Gastrocnemius medialis (tissue), 4 donors: ENCODE measurements around the gene LRRC27. TPM values are rescaled to one million over a fixed set of nuclear protein-coding genes. Genes with fewer than 3 reads are reported as not detected.

Experiments
- ATAC-seq, 2 donors: fragments of 150-250 bp; one replicate each; pipeline ENCODE4 v1.9.1; 2016
- DNase-seq, 2 donors: peaks; one replicate each; pipeline ENCODE4 v3.0.0-alpha.2; 2019
- H3K27ac ChIP-seq, 4 donors: fragments of 200-600 bp; sonication (generic); 1 replicate in 1 of 4; 2 replicates in 3 of 4; pipeline ENCODE4 v1.5.1; 2016 to 2018; ENCODE audit warnings: mild to moderate bottlenecking in 2 of 4, moderate library complexity in 1 of 4
- H3K27me3 ChIP-seq, 3 donors: fragments of 200-600 bp; sonication (generic) in 2 of 3; 1 replicate in 1 of 3; 2 replicates in 2 of 3; pipeline versions ENCODE4 v1.5.1 to v1.6.0; 2016 to 2019; ENCODE audit warnings: mild to moderate bottlenecking in 1 of 3, moderate library complexity in 1 of 3
- H3K36me3 ChIP-seq, 2 donors: fragments of 200-600 bp; sonication (generic) in 1 of 2; one replicate each; pipeline ENCODE4 v1.5.1; 2017 to 2018
- H3K4me1 ChIP-seq, 2 donors: fragments of 200-600 bp; sonication (generic) in 1 of 2; one replicate each; pipeline ENCODE4 v1.5.1; 2016 to 2017; ENCODE audit warnings: mild to moderate bottlenecking in 2 of 2
- H3K4me3 ChIP-seq, 4 donors: fragments of 200-600 bp; sonication (generic) in 3 of 4; 1 replicate in 1 of 4; 2 replicates in 3 of 4; pipeline ENCODE4 v1.5.1; 2016 to 2019; ENCODE audit warnings: mild to moderate bottlenecking in 2 of 4
- H3K9me3 ChIP-seq, 3 donors: fragments of 200-600 bp; sonication (generic) in 2 of 3; 1 replicate in 1 of 3; 2 replicates in 2 of 3; pipeline ENCODE4 v1.5.1; 2016 to 2019
- POLR2A ChIP-seq, 2 donors: fragments of 450-650 bp; IDR thresholded peaks; one replicate each; pipeline ENCODE4 v1.6.1; 2017; ENCODE audit warnings: antibody characterized with exemption in 2 of 2, mild to moderate bottlenecking in 2 of 2, moderate library complexity in 2 of 2
- in situ Hi-C, 4 donors: fragments of 200-750 bp; cut with MboI; loops; one replicate each; pipeline versions ENCODE4 v1.15.0 to v1.8.0; 2017; ENCODE audit warnings: low sequenced_read_pairs in 4 of 4
- intact Hi-C: fragments of 100-400 bp; cut with DNase I; formaldehyde crosslinking; loops from one replicate; pipeline ENCODE4 v1.15.1; 2023; ENCODE audit warnings: low total_unique reads
- total RNA-seq, 4 donors: library from RNA; depleted of rRNA; stranded (reverse); fragments of >200 nt; gene quantifications; one replicate each; pipeline versions ENCODE4 v1.1.0 to v1.2.3, GENCODE V29; 2016
- TF ChIP-seq, protein P1 (sequence below), 5 experiments: fragments of 450-650 bp in 3 of 5; fragments of 200-600 bp in 2 of 5; sonication (generic) in 2 of 5; IDR thresholded peaks in 4 of 5; conservative IDR thresholded peaks in 1 of 5; 1 replicate in 4 of 5; 2 replicates in 1 of 5; pipeline ENCODE4 v1.5.1; 2016 to 2019; ENCODE audit warnings: antibody characterized with exemption in 5 of 5, mild to moderate bottlenecking in 3 of 5, moderate library complexity in 3 of 5

The LRRC27 gene
- total RNA-seq, 4 donors from 2014 or later: 1.0 to 7.0 (median 4.1) TPM

DNA sequence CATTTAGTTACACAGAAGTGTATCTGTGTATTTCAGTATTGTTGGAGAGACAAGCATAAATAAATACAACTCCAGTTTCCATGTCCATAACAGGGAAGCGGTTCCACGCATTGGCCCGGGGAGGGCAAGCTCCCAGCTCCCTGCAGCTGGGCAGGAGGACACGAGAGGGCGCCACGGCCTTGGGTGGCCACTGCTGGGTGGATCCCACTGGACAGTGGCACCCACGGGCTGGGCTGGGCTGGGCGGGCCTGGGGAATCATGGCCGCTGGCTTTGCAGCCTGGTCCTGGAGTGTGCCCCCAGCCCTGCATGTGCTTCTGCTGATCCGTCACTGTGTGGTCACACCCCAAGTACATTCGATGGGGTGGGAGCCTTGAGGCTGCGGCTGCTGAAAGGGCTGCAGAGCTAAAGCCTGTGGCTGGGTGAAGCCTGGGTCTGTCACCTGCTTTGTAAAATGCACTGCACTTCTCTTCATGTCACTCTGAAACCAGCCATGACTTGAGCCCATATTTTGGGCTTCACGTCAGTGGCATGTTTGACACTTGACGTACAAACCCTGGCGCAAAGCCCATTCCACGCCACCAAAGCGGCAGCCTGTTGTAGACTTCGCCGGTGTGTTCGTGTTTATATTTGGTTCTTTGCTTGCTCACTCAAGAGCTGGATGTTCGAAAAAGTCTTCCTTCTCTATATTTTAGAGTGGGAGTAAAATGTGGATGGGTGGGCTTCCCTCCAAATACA lies 27.5 kb downstream of the LRRC27 start:
- peak in 1 of 2 donors; percentile 69 for ATAC-seq
- Histone ChIP-seq H3K4me1 (no peaks in the 10 kb centered on the region), H3K9me3 (no peaks in the 10 kb centered on the region), H3K36me3 (no peaks in the 10 kb centered on the region), H3K4me3 (no peak overlapping the region), H3K27me3 (no peaks in the 10 kb centered on the region), H3K27ac (no peak overlapping the region)
- DNase-seq: no peak
- TF ChIP-seq POLR2A (IDR thresholded peaks at IDR 0.05): no peak
- TF ChIP-seq, protein P1, sequence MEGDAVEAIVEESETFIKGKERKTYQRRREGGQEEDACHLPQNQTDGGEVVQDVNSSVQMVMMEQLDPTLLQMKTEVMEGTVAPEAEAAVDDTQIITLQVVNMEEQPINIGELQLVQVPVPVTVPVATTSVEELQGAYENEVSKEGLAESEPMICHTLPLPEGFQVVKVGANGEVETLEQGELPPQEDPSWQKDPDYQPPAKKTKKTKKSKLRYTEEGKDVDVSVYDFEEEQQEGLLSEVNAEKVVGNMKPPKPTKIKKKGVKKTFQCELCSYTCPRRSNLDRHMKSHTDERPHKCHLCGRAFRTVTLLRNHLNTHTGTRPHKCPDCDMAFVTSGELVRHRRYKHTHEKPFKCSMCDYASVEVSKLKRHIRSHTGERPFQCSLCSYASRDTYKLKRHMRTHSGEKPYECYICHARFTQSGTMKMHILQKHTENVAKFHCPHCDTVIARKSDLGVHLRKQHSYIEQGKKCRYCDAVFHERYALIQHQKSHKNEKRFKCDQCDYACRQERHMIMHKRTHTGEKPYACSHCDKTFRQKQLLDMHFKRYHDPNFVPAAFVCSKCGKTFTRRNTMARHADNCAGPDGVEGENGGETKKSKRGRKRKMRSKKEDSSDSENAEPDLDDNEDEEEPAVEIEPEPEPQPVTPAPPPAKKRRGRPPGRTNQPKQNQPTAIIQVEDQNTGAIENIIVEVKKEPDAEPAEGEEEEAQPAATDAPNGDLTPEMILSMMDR (IDR thresholded peaks at IDR 0.05 in 4 of 5, conservative IDR thresholded peaks at IDR 0.05 in 1 of 5): peak in 1 of 5 experiments; percentile 16
- intact Hi-C loops: no loop called here
- in situ Hi-C loops: no loop called here

DNA sequence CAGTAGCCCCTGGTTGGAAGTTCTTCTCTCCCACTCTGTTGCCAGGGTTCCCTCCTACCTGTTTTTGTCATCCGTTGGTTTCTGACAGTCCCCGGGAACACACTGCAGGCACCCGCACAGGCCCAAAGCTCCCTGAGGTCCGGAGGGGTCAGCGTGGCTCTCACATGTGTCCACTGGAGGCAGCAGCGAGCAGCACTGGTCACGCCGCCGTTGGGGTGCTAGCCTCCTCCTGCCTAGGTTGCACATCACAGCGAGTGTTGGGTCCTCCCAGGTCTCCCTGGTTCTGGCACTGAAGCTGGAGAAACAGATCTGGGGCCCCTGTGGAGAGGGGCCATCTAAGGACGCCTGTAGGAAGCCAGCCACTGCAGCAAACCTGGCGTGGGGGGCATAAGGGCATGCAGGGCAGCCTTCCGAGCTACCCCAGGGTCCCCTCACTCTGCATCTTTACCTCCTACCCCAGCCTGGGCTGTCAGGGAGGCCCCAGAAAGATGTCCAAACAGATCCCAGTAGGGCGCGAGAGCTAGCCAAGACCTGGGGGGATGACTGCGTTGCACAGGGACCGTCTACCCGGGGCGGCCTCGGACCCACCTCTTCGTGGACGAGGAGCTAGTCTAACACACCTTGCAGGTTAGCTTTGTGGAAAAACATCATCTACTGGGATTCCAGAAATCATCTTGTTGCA lies 28.9 kb downstream of the LRRC27 start:
- TF ChIP-seq, protein P1 (IDR thresholded peaks at IDR 0.05 in 4 of 5, conservative IDR thresholded peaks at IDR 0.05 in 1 of 5): peak; percentile 22 to 52 (median 36)
- no peak for TF ChIP-seq POLR2A (IDR thresholded peaks at IDR 0.05)
- Histone ChIP-seq H3K4me3 (no peak overlapping the region), H3K36me3 (no peaks in the 10 kb centered on the region), H3K27me3 (no peaks in the 10 kb centered on the region), H3K4me1 (no peaks in the 10 kb centered on the region), H3K27ac (no peak overlapping the region), H3K9me3 (no peaks in the 10 kb centered on the region)
- ATAC-seq (no peak), DNase-seq (no peak)
- in situ Hi-C loops (no loop called here), intact Hi-C loops (no loop called here)

DNA sequence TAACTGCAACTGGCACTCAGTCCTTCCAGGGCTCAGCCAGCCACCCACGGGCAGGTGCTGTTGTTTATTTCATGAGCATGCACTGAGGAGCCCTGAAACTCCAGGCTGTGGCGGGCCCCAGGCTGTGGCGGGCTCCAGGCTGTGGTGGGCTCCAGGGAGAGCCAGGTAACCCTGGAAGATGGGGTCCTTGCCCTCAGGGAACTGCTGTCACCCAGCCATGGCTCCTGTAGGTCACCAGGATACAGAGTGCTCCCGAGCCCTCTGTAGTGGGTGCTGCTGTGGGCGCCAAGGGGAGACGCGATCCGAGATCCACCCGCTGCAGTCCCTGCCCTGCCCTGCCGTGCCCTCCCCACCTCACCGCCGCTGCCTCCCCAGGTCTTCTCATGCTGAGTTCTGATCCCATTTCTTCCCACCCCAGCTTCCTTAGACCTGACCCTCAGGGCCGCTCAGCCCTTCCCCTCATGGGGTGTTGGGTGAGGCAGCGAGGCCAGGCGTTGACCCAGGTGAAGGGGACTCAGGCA lies 29.6 kb downstream of the LRRC27 start:
- Histone ChIP-seq H3K36me3 (no peaks in the 10 kb centered on the region), H3K27ac (no peak overlapping the region), H3K4me3 (no peak overlapping the region), H3K27me3 (no peaks in the 10 kb centered on the region), H3K4me1 (no peaks in the 10 kb centered on the region), H3K9me3 (no peaks in the 10 kb centered on the region)
- DNase-seq (no peak), ATAC-seq (no peak)
- intact Hi-C loops: no loop called here
- in situ Hi-C loops: no loop called here
- TF ChIP-seq POLR2A (IDR thresholded peaks at IDR 0.05): no peak

DNA sequence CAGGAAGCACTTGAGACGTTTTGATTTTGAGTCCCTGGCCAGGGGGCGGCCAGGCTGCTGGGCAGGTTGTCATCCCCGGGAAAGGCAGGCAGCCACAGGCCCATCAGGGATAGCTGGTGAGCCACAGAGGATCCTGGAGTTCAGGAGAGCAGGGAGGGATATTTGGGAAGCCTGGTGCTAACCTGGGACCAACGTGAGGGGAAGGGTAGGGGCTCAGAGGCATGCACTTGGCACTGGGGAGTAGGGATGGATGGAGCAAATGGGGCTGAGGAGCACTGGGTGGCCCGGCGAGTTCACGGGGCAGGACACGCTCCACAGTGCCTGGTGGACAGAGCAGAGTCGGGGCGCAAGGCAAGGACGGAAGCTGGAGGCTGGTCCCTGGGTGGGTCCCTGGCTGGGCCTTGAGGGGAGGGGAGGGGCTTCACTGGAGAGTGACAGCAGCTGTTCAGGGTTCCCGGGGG lies 30.2 kb downstream of the LRRC27 start:
- H3K27me3 ChIP-seq: no peaks in the 10 kb centered on the region
- H3K4me1 ChIP-seq: no peaks in the 10 kb centered on the region
- ATAC-seq: no peak
- no peak for TF ChIP-seq POLR2A (IDR thresholded peaks at IDR 0.05)
- TF ChIP-seq, protein P1 (IDR thresholded peaks at IDR 0.05 in 4 of 5, conservative IDR thresholded peaks at IDR 0.05 in 1 of 5): no peak
- no peak overlapping the region for H3K27ac ChIP-seq
- H3K9me3 ChIP-seq: no peaks in the 10 kb centered on the region
- H3K4me3 ChIP-seq: no peak overlapping the region
- intact Hi-C loops (no loop called here), in situ Hi-C loops (no loop called here)
- DNase-seq: no peak
- H3K36me3 ChIP-seq: no peaks in the 10 kb centered on the region

DNA sequence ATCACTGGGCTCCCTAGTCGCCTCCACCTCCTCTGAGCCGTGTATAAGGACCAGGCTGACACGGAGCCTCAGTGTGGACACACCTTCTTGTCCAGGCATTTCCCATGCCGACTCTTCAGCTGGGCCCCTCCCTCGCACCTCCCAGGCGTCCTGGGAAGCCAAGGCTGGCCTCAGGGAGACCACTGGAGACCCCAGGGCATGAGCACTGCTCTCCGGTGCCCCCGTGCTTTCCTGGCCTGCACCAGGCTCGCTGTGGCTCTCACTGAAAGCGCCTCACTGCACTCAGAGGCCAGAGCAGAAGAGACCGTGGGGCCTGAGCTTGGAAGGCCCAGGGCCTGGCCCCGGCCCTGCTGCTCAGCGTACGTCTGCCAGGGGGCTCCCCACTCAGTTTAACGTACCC lies 31.4 kb downstream of the LRRC27 start:
- H3K4me3 ChIP-seq: no peak overlapping the region
- DNase-seq (no peak), ATAC-seq (no peak)
- intact Hi-C loops (no loop called here), in situ Hi-C loops (no loop called here)
- no peak overlapping the region for H3K27ac ChIP-seq
- no peaks in the 10 kb centered on the region for H3K36me3 ChIP-seq
- H3K4me1 ChIP-seq: no peaks in the 10 kb centered on the region
- no peaks in the 10 kb centered on the region for H3K27me3 ChIP-seq
- TF ChIP-seq, protein P1 (IDR thresholded peaks at IDR 0.05 in 4 of 5, conservative IDR thresholded peaks at IDR 0.05 in 1 of 5): no peak
- TF ChIP-seq POLR2A (IDR thresholded peaks at IDR 0.05): no peak
- no peaks in the 10 kb centered on the region for H3K9me3 ChIP-seq
